Neural cell (in vitro differentiated cells): ENCODE results near the gene GIMAP8. TPM values are rescaled to one million over a fixed set of nuclear protein-coding genes. Genes with fewer than 3 reads are reported as not detected.
"Not testable (repeated sequence)": the region's sequence is repeated elsewhere in the genome, so short reads cannot be mapped to it uniquely, and the experiment has no call there.

ENCODE experiments used
- H2AFZ ChIP-seq: fragments of 200-600, 300-800 bp; sonication (generic), shearing (Covaris generic); 2 replicates; pipeline ENCODE4 v1.6.0; 2014; ENCODE audit warnings: low read depth, mild to moderate bottlenecking, antibody characterized with exemption, low read length, moderate library complexity
- H3F3A ChIP-seq: fragments of 200-600 bp; shearing (Covaris generic); 2 replicates; pipeline ENCODE4 v1.6.1; 2016; ENCODE audit warnings: mild to moderate bottlenecking, moderate library complexity, mixed read lengths, antibody characterized with exemption, low read length; ENCODE audit not compliant: insufficient read depth, poor library complexity, severe bottlenecking
- H3K27ac ChIP-seq: fragments of 200-600, 300-800 bp; sonication (generic), shearing (Covaris generic); 2 replicates; pipeline ENCODE4 v1.5.1; 2014; ENCODE audit warnings: mild to moderate bottlenecking, low read length, moderate library complexity
- H3K27me3 ChIP-seq: fragments of 300-800, 200-600 bp; sonication (generic), shearing (Covaris generic); 2 replicates; pipeline ENCODE4 v1.6.0; 2014; ENCODE audit warnings: mild to moderate bottlenecking, low read depth, low read length, moderate library complexity; ENCODE audit not compliant: insufficient read depth
- H3K36me3 ChIP-seq: fragments of 300-800, 200-600 bp; sonication (generic), shearing (Covaris generic); 2 replicates; pipeline ENCODE4 v1.5.1; 2014; ENCODE audit warnings: mild to moderate bottlenecking, antibody characterized with exemption, low read length, moderate library complexity; ENCODE audit not compliant: insufficient read depth
- H3K4me2 ChIP-seq: fragments of 300-800, 200-600 bp; sonication (generic), shearing (Covaris generic); 2 replicates; pipeline ENCODE4 v1.6.0; 2014; ENCODE audit warnings: mild to moderate bottlenecking, low read length
- H3K4me3 ChIP-seq: fragments of 300-800, 200-600 bp; sonication (generic), shearing (Covaris generic); 2 replicates; pipeline ENCODE4 v1.5.1; 2014; ENCODE audit warnings: mild to moderate bottlenecking, low read length, moderate library complexity
- H3K79me2 ChIP-seq: fragments of 200-600 bp; shearing (Covaris generic); replicated peaks from 2 replicates; pipeline ENCODE4 v1.6.0; 2014; ENCODE audit warnings: mild to moderate bottlenecking, low read length, moderate library complexity; ENCODE audit not compliant: insufficient read depth
- H3K9ac ChIP-seq: fragments of 300-800, 200-600 bp; sonication (generic), shearing (Covaris generic); 2 replicates; pipeline ENCODE4 v1.6.1; 2016; ENCODE audit warnings: mild to moderate bottlenecking, low read length, mixed read lengths
- H3K9me2 ChIP-seq: fragments of 200-600 bp; shearing (Covaris generic); 2 replicates; pipeline ENCODE4 v1.6.1; 2016; ENCODE audit warnings: mild to moderate bottlenecking, low read length, mixed read lengths; ENCODE audit not compliant: insufficient read depth
- H3K9me3 ChIP-seq: fragments of 200-600, 300-800 bp; sonication (generic), shearing (Covaris generic); 2 replicates; pipeline ENCODE4 v1.6.1; 2016; ENCODE audit warnings: mild to moderate bottlenecking, mixed run types, low read length, moderate library complexity, mixed read lengths
- H4K20me1 ChIP-seq: fragments of 200-600 bp; shearing (Covaris generic); 2 replicates; pipeline ENCODE4 v1.6.1; 2016; ENCODE audit warnings: mild to moderate bottlenecking, mixed run types; ENCODE audit not compliant: insufficient read depth
- EP300 ChIP-seq: fragments of 450-650 bp; conservative IDR thresholded peaks from 2 replicates; pipeline ENCODE4 v1.6.1; 2014; ENCODE audit warnings: antibody characterized with exemption, mild to moderate bottlenecking, moderate library complexity; ENCODE audit not compliant: poor library complexity, severe bottlenecking
- EZH2 ChIP-seq: fragments of 200-600, 300-800 bp; shearing (Covaris generic), sonication (generic); IDR thresholded peaks from 2 replicates; pipeline ENCODE4 v1.6.1; 2014; ENCODE audit warnings: antibody characterized with exemption, low read length, borderline replicate concordance, mild to moderate bottlenecking; ENCODE audit not compliant: insufficient read depth, poor library complexity, severe bottlenecking
- MXI1 ChIP-seq: fragments of 450-650 bp; conservative IDR thresholded peaks from 2 replicates; pipeline ENCODE4 v1.6.1; 2014; ENCODE audit warnings: antibody characterized with exemption, mild to moderate bottlenecking; ENCODE audit not compliant: poor library complexity, severe bottlenecking
- POLR2AphosphoS5 ChIP-seq: IDR thresholded peaks from 2 replicates; pipeline ENCODE4 v1.6.1; 2012
- RAD21 ChIP-seq: fragments of 450-650 bp; conservative IDR thresholded peaks from 2 replicates; pipeline ENCODE4 v1.6.1; 2014; ENCODE audit warnings: antibody characterized with exemption, mild to moderate bottlenecking, moderate library complexity
- SMC3 ChIP-seq: fragments of 450-650 bp; conservative IDR thresholded peaks from 2 replicates; pipeline ENCODE4 v1.6.1; 2014; ENCODE audit warnings: antibody characterized with exemption, mild to moderate bottlenecking, moderate library complexity; ENCODE audit not compliant: poor library complexity
- TAF1 ChIP-seq: IDR thresholded peaks from 2 replicates; pipeline ENCODE4 v1.6.1; 2012; ENCODE audit warnings: low read depth
- polyA plus RNA-seq: library from polyadenylated mRNA; depleted of rRNA; stranded (reverse); fragments of >200 nt; gene quantifications from 2 replicates; pipeline ENCODE4 v1.2.3, GENCODE V29; 2014

Gene GIMAP8
- polyA plus RNA-seq, 1 donor from 2014 or later, result not detected

- H3K9me3 ChIP-seq, H3K27ac ChIP-seq, H3K9ac ChIP-seq, H3K36me3 ChIP-seq, H3K27me3 ChIP-seq, H3K4me2 ChIP-seq, H4K20me1 ChIP-seq, H3K79me2 ChIP-seq, H2AFZ ChIP-seq, H3K4me3 ChIP-seq, H3F3A ChIP-seq, H3K9me2 ChIP-seq: not testable (repeated sequence)
Measured at GRCh38 chr7:150484071-150484470, 33.6 kb downstream of the GIMAP8 start.

GRCh38 chr7:150487625-150488024 lies 37.2 kb downstream of the GIMAP8 start:
- H4K20me1 ChIP-seq, result no peaks in the 10 kb centered on the region
- H3K9me3 ChIP-seq, result no peaks in the 10 kb centered on the region
- TF ChIP-seq EP300, result no peak
- TF ChIP-seq SMC3, result no peak
- TF ChIP-seq EZH2, result no peak
- no peak for TF ChIP-seq MXI1
- TF ChIP-seq POLR2AphosphoS5, result no peak
- no peak for TF ChIP-seq TAF1
- TF ChIP-seq RAD21, result no peak
- H3K27me3 ChIP-seq, result no peaks in the 10 kb centered on the region
- no peaks in the 10 kb centered on the region for H3K36me3 ChIP-seq
- no peak overlapping the region for H3K27ac ChIP-seq
- no peaks in the 10 kb centered on the region for H3K9me2 ChIP-seq
- H3K4me3 ChIP-seq, result no peak overlapping the region
- H3K9ac ChIP-seq, result no peak overlapping the region
- H3K79me2 ChIP-seq, result no peaks in the 10 kb centered on the region
- H2AFZ ChIP-seq, result no peak overlapping the region
- H3F3A ChIP-seq, result no peaks in the 10 kb centered on the region
- H3K4me2 ChIP-seq, result no peak overlapping the region

GRCh38 chr7:150489782-150490181 lies 39.4 kb downstream of the GIMAP8 start:
- H3K4me3 ChIP-seq, result no peak overlapping the region
- no peak for TF ChIP-seq TAF1
- TF ChIP-seq EP300, result no peak
- TF ChIP-seq MXI1, result no peak
- no peak for TF ChIP-seq SMC3
- TF ChIP-seq POLR2AphosphoS5, result no peak
- H4K20me1 ChIP-seq, result no peaks in the 10 kb centered on the region
- H2AFZ ChIP-seq, result no peak overlapping the region
- no peak overlapping the region for H3K27ac ChIP-seq
- no peaks in the 10 kb centered on the region for H3K79me2 ChIP-seq
- no peaks in the 10 kb centered on the region for H3K27me3 ChIP-seq
- no peak overlapping the region for H3K9ac ChIP-seq
- no peaks in the 10 kb centered on the region for H3F3A ChIP-seq
- H3K36me3 ChIP-seq, result no peaks in the 10 kb centered on the region
- H3K4me2 ChIP-seq, result no peak overlapping the region
- no peaks in the 10 kb centered on the region for H3K9me3 ChIP-seq
- H3K9me2 ChIP-seq, result no peaks in the 10 kb centered on the region

GRCh38 chr7:150493442-150493841 lies 43.0 kb downstream of the GIMAP8 start:
- not testable (repeated sequence) for H3K4me2 ChIP-seq, H3K9ac ChIP-seq, H2AFZ ChIP-seq, H3K4me3 ChIP-seq, H3K27me3 ChIP-seq, H4K20me1 ChIP-seq, H3F3A ChIP-seq, H3K27ac ChIP-seq, H3K9me3 ChIP-seq, H3K36me3 ChIP-seq, H3K79me2 ChIP-seq, H3K9me2 ChIP-seq
